Measurements from ENCODE around the gene EIF5A.

EIF5A gene

GRCh38 chr17:7312432-7313087 lies 5.1 kb downstream of the EIF5A start:
- in situ Hi-C loops (cut with MboI; ENCODE audit: low sequenced_read_pairs) = no loop called here

- in situ Hi-C loops (cut with MboI; ENCODE audit: low sequenced_read_pairs) = no loop called here
These were observed 5.9 kb downstream of the EIF5A start for GRCh38 chr17:7313088-7313889.

GRCh38 chr17:7313890-7314718 lies 6.7 kb downstream of the EIF5A start:
- in situ Hi-C loops (cut with MboI; ENCODE audit: low sequenced_read_pairs) = no loop called here

DNA sequence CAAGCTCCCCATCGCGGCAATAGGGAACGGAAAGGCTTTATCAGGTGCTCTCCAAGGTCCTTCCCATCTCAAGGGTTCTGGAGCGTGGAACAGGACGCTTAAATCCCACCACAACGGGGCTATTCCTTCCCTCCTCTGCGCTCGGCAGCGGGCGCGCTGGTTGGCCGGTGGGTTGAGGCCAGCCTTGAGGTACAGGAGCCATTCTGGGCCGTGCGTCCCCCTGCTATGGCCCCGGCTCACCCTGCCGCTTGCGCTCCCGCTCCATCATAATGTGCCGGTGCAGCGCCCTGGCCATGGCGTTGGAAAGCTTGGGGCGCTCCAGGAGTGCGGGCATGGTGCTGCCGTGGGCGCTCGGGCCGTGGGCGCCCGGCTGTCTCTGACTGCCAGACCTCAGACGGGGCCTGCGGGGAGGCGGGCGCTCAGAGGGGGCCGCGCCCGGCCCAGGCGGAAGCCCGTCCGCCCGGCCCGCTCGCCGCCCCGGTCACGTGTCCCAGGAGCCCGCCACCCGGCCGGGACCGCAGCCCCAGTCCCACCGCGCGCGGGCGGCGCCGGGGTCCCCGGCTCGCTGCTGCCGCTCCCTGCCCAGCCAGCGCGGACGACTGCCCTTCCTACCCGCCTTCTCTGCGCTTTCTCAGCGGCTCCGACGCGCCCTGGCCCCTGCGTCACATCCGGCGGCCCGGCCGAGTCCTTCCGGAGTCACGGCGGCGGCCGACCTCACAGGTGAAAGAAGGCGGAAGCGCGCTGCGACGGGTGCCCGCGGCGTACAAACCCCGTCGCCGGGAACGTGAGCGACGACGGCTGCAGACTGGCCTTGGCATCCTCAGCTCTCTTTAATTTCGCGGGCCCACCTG lies 7.5 kb downstream of the EIF5A start, which contains the start of gene GPS2:
TSS of gene GPS2 (minus strand) at position 642 of the 851 bp plus-strand sequence. CDS start at position 334, 308 bp downstream.
- in situ Hi-C loops (cut with MboI; ENCODE audit: low sequenced_read_pairs) = no loop called here

DNA sequence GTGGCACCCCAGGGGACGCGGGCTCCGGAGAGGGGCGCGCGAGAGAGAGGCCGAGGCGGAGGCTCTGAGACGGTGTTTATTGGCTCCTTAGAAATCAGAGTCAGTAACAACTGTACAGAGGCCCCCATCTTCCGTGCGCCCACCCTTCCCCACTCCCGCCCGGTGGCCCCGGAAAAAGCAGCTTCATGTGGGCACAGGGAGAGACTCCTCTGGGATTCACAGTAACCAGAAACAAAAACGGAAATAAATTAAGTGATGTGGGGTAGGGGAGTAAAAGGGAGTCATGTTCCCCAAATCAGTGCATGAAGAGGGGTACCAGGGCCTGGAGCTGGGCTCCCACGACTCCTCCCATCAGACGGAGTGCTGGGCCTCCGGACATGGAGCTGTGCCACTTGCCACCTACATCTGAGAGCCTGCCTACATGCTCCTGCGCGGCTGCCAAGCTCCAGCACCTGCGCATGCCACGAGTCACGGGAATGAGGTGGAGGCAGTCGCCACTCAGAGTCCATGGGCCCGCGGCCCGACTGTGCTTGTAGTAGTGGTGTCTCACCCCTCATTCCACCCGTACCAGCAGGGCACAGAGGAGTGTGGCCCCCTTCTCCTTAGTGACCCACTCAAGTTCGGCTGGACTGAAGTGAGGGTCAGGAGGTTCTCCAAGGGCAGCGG lies 8.3 kb downstream of the EIF5A start:
- in situ Hi-C loops (cut with MboI; ENCODE audit: low sequenced_read_pairs) = no loop called here

- in situ Hi-C loops (cut with MboI; ENCODE audit: low sequenced_read_pairs) = no loop called here
These were observed 9.9 kb downstream of the EIF5A start for GRCh38 chr17:7317161-7317803.

DNA sequence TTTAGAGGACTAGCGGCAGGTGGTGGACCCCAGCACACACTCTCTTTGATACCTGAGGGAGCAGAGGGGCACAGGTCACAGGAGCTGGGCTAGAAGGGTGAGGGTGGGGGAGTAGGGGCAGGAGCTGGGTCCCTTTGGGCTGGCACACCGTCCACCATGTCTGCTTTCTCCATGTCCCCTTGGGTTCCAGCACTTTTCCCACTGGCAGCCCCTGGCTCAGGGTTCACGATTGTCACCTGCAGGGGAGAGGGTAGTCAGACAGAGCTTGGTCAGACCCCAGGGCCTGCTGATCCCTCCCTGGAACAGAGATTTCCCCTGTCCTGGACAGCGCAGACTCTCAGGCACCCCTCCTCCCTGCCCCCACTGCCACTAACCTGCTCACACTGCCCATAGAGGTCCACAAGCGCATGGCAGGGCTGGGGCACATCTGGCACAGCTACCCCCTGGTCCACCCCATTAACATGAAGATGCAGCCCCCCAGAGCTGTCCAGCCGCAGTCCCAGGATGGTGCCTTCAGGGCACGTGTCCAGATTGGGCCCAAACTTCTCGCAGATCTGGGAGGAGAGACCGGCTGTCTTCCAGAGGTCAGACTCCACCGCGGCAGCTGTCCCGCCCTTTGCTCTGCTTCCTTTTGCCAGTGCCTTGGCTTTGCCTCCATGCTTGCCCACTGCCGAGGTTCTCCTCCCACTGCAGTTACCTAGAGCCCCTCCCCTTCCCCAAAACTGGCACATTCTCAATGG lies 10.9 kb downstream of the EIF5A start:
- in situ Hi-C loops (cut with MboI; ENCODE audit: low sequenced_read_pairs) = no loop called here

- in situ Hi-C loops (cut with MboI; ENCODE audit: low sequenced_read_pairs) = no loop called here
These were observed 14.0 kb downstream of the EIF5A start for GRCh38 chr17:7321466-7321865.

GRCh38 chr17:7322520-7323194 lies 15.2 kb downstream of the EIF5A start:
- in situ Hi-C loops (cut with MboI; ENCODE audit: low sequenced_read_pairs) = no loop called here

DNA sequence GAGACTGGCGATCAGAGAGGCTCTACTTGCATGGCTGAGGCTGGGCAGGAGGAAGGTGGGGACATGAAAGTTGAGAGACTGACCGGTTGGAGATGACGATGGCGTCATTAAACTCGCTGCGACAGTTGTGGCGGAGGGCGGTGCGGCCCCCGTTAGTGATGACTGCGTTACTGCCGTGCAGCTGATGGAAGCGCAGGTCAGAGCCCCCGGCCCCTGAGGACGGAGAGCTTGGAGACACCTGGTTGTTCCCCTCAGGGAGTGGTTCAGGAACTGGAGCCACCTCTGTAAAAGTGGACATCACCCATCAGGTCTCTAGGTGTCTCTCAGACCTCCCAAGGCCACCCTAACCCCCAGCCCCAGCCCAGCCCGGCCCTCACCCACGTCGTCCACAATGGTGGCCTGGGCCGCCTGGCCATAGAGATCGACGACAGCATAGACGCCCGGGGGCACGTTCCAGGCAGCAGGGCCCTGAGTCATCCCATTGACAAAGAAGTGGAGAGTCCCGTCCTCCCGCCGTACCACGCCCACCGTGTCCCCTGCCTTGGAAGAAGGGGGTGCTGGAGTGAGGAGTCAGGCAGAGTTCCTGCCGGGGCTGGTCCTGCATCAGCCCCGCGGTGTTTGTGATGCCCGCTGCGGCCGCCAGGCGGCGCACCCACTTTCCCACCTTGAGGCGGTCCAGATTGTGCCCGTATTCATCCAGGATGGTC lies 16.5 kb downstream of the EIF5A start:
- in situ Hi-C loops (cut with MboI; ENCODE audit: low sequenced_read_pairs) = no loop called here

GRCh38 chr17:7324438-7324779 lies 17.0 kb downstream of the EIF5A start:
- in situ Hi-C loops (cut with MboI; ENCODE audit: low sequenced_read_pairs) = no loop called here

DNA sequence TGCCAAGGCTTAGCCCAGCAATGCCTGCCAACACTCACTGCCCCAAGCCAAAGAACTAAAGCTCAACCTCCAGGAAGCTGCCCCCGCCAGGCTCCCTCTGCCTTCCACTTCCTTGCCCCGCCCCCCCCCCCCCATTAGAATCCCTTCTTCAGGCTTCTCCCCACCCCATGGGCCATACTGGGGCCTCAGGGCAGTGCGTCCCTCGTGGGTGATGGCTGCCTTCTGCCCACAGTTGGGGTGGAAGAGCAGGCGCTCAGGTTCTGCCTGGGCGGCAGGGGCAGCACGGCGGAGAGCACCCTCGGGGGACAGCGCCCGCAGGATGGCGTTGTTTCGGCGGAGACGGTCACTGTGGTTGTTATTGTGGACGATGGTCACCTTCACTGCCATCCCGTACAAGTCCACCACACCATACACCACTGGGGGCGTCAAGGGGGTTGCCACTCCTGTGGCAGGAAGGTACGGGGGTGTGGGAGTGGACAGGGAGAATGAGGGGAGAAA lies 17.7 kb downstream of the EIF5A start:
- in situ Hi-C loops (cut with MboI; ENCODE audit: low sequenced_read_pairs) = no loop called here

GRCh38 chr17:7326186-7326585 lies 18.8 kb downstream of the EIF5A start:
- in situ Hi-C loops (cut with MboI; ENCODE audit: low sequenced_read_pairs) = no loop called here

GRCh38 chr17:7327056-7327455 lies 19.6 kb downstream of the EIF5A start:
- in situ Hi-C loops (cut with MboI; ENCODE audit: low sequenced_read_pairs) = no loop called here

GRCh38 chr17:7327501-7327900 lies 20.1 kb downstream of the EIF5A start:
- in situ Hi-C loops (cut with MboI; ENCODE audit: low sequenced_read_pairs) = no loop called here

DNA sequence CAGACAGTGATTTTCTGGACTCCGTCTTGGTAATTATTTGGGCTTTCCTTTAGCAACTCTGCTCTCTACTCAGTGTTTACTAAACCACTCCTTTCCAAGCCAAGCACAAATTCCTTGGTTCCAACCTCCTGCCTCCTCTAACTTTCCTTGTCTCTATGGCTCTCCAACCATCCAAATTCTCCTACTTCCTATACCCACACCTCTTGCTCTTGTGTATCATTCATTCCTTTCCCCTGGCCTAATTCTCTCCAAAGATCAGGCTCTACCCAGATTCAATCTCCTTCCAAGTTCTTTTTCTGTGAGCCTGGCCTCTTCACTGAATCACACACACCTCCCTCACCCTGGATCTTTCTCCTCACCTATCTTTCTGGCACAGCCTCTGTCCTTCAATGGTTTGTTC lies 20.6 kb downstream of the EIF5A start:
- in situ Hi-C loops (cut with MboI; ENCODE audit: low sequenced_read_pairs) = no loop called here

DNA sequence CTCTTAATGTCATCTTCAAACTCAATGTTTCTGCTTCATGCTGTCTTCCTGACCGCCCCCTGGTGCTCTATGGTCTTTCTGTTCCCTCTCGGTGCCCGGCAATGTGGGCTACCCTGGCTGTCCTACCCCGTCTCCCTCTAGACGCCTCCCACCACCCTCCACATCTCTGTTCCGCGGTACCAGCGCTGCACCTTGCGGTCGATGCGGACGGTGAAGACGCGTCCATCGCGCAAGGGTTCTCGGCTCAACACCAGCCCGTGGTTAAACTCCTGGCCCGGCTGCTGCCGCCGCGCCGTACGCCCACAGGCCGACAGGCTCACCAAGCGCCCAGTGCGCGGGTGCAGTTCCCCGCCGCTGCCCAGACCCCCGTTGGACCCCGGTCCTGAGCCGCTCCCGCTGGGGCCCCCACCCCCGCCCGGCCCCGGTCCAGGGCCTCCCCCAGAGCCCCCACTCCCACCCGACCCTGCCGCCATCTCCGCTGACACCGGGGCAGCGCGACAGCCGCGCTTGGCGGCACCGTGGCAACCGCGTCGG lies 21.5 kb downstream of the EIF5A start, which contains the start of gene NEURL4:
TSS of gene NEURL4 (minus strand) at position 496 of the 534 bp plus-strand sequence. CDS start at position 473, 23 bp downstream.
- in situ Hi-C loops (cut with MboI; ENCODE audit: low sequenced_read_pairs) = no loop called here

All from hTERT RPE-1 (cell line).